ENCODE measurements around the gene TRIO. TPM values are rescaled to one million over a fixed set of nuclear protein-coding genes. Genes with fewer than 3 reads are reported as not detected.

Gene TRIO
- total and polyA plus RNA-seq, 10 of the 15 experiments (the other 5 are each of a cell fraction or from before 2014, with no cell fraction given), result 5.1 to 96.4 (median 44.6) TPM

DNA sequence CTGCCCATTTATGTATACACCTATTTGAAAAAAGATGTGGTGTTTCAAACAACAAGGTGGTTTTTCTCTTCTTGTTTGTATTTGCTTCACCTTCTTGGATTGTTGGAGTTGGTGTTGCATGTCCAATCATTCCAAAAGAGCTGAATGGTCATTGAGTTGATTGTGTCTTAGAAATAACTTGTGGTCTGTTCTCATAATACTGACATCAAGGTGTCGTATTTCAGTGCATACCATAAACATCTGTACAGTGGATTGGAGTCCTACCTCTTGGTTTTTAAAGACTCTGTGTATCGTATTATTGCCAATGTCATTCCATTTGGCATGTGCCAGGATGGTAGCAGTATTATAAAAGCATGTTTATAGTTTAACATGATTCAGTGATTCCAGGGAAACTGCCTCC is 73.2 kb downstream of the TRIO start:
- intact Hi-C loops (cut with micrococcal nuclease; ENCODE audit: unreplicated experiment) (no loop called here), in situ Hi-C loops (cut with MboI) (no loop called here)
- Histone ChIP-seq H2AFZ (ENCODE audit: control insufficient read depth, low read depth, low read length) (no peak overlapping the region), H3K4me1 (ENCODE audit: control insufficient read depth, insufficient read depth, low read length) (peaks cover 73% of the 10 kb centered on the region), H3K27me3 (replicated peaks in 1 of 2; ENCODE audit: control insufficient read depth in 2 of 2, insufficient read depth in 2 of 2, low read length in 1 of 2) (no peaks in the 10 kb centered on the region), H3K27ac (ENCODE audit: control insufficient read depth, insufficient read depth) (no peak overlapping the region), H3K79me2 (ENCODE audit: control insufficient read depth, insufficient read depth, low read length) (peaks cover 95% of the 10 kb centered on the region), H3K4me2 (ENCODE audit: control insufficient read depth, insufficient read depth) (no peak overlapping the region), H3K9me3 (replicated peaks; ENCODE audit: control insufficient read depth, insufficient read depth, low read length) (no peaks in the 10 kb centered on the region), H4K20me1 (ENCODE audit: control insufficient read depth, insufficient read depth) (no peaks in the 10 kb centered on the region), H3K36me3 (ENCODE audit: control insufficient read depth in 2 of 2, insufficient read depth in 2 of 2, low read length in 1 of 2) (no peaks in the 10 kb centered on the region; a peak in 1 of 4 replicates), H3K9ac (ENCODE audit: control insufficient read depth, insufficient read depth, low read length) (no peak overlapping the region), H3K4me3 (no peak overlapping the region)
- CTCF ChIA-PET, result interaction anchor here (0.6 to 9.7 kb wide), 6 partner anchors 42 to 432 kb away, joined by 3 to 118 read pairs (median 4); no protein-coding TSS in a partner anchor
- no TSS peak for BruUV-seq (replicated peaks)
- DNase-seq (ENCODE audit: low read depth, low spot score) (no peak), ATAC-seq (no peak), FAIRE-seq (no peak)
- POLR2A ChIA-PET, result interaction anchor here (1.2 to 12.4 kb wide), 6 partner anchors 11 to 66 kb away, joined by 3 to 347 read pairs (median 6); partner anchors contain the start of gene TRIO
- 95% methylated on average over 2 of the region's 2 CpGs for WGBS (ENCODE audit: insufficient coverage, insufficient replicate concordance, low lambda C conversion rate, missing lambda C conversion rate)
- SMC1A ChIA-PET (ENCODE audit: uncharacterized antibody, unreplicated experiment), result interaction anchor here (0.7 to 14.5 kb wide), 17 partner anchors 8 to 451 kb away, joined by 3 to 225 read pairs (median 7); partner anchors contain the start of gene TRIO
- RAD21 ChIA-PET (ENCODE audit: unreplicated experiment), result interaction anchor here (0.7 to 12.4 kb wide), 7 partner anchors 29 to 67 kb away, joined by 3 to 373 read pairs (median 4); partner anchors contain the start of gene TRIO
- TF ChIP-seq HDGF (IDR thresholded peaks at IDR 0.05), result no peak

DNA sequence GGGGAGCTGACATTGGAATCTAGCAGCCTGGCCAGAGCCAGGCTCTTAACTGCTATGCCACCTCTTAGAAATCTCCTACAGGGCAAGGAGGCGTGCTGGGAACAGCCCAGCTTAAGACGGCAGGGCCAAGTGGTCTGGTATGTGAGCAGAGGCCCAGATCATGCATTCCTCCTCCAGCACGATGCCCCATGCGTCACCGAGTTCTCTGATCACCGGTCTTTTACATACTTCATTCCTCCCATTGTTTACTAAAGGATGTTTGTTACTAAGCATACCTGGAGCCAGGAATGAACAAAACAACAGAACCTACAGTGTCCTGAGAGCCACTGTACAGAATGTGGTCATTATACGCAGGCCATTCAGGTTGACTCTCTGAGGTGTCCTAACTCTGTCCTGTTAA is 73.8 kb downstream of the TRIO start:
- in situ Hi-C loops (cut with MboI), result no loop called here
- intact Hi-C loops (cut with micrococcal nuclease; ENCODE audit: unreplicated experiment), result no loop called here
- no peaks in the 10 kb centered on the region for H4K20me1 ChIP-seq (ENCODE audit: control insufficient read depth, insufficient read depth)
- ChIA-PET CTCF (interaction anchor here (0.6 to 9.7 kb wide), 8 partner anchors 9 to 889 kb away, joined by 3 to 118 read pairs (median 3); no protein-coding TSS in a partner anchor), SMC1A (ENCODE audit: uncharacterized antibody, unreplicated experiment) (interaction anchor here (0.7 to 14.5 kb wide), 17 partner anchors 10 to 450 kb away, joined by 3 to 225 read pairs (median 6); partner anchors contain the start of gene TRIO), RAD21 (ENCODE audit: unreplicated experiment) (interaction anchor here (0.7 to 12.4 kb wide), 11 partner anchors 8 to 68 kb away, joined by 3 to 373 read pairs (median 3); partner anchors contain the start of gene TRIO), POLR2A (interaction anchor here (0.5 to 12.4 kb wide), 8 partner anchors 9 to 67 kb away, joined by 3 to 347 read pairs (median 7); partner anchors contain the start of gene TRIO)
- no peak for DNase-seq (ENCODE audit: low read depth, low spot score)
- 87% methylated on average over 7 of the region's 7 CpGs for WGBS (ENCODE audit: insufficient coverage, insufficient replicate concordance, low lambda C conversion rate, missing lambda C conversion rate)
- no peak overlapping the region for H3K4me3 ChIP-seq
- H3K36me3 ChIP-seq (ENCODE audit: control insufficient read depth in 2 of 2, insufficient read depth in 2 of 2, low read length in 1 of 2), result no peaks in the 10 kb centered on the region; a peak in 1 of 4 replicates
- peak overlapping the region; percentile 20; the same call in 1 of the 2 replicates for H3K27ac ChIP-seq (ENCODE audit: control insufficient read depth, insufficient read depth)
- ATAC-seq, result no peak
- no peak for FAIRE-seq
- peak overlapping the region; percentile 44; the same call in 1 of the 2 replicates for H3K4me2 ChIP-seq (ENCODE audit: control insufficient read depth, insufficient read depth)
- no peak overlapping the region for H3K9ac ChIP-seq (ENCODE audit: control insufficient read depth, insufficient read depth, low read length)
- peaks cover 95% of the 10 kb centered on the region for H3K79me2 ChIP-seq (ENCODE audit: control insufficient read depth, insufficient read depth, low read length)
- H3K27me3 ChIP-seq (replicated peaks in 1 of 2; ENCODE audit: control insufficient read depth in 2 of 2, insufficient read depth in 2 of 2, low read length in 1 of 2), result no peaks in the 10 kb centered on the region
- BruUV-seq (replicated peaks), result no TSS peak
- peaks cover 68% of the 10 kb centered on the region for H3K4me1 ChIP-seq (ENCODE audit: control insufficient read depth, insufficient read depth, low read length)
- H2AFZ ChIP-seq (ENCODE audit: control insufficient read depth, low read depth, low read length), result no peak overlapping the region
- no peaks in the 10 kb centered on the region for H3K9me3 ChIP-seq (replicated peaks; ENCODE audit: control insufficient read depth, insufficient read depth, low read length)
- TF ChIP-seq YY1 (IDR thresholded peaks at IDR 0.05; ENCODE audit: low read depth, low read length) (no peak), MEF2A (IDR thresholded peaks at IDR 0.05; ENCODE audit: insufficient read depth, low read depth, low read length) (no peak), NR2F1 (conservative IDR thresholded peaks at IDR 0.05) (no peak), HDAC2 (IDR thresholded peaks at IDR 0.05) (no peak), ZNF24 (IDR thresholded peaks at IDR 0.05) (no peak), HCFC1 (IDR thresholded peaks at IDR 0.05; ENCODE audit: low read length) (no peak), YBX1 (IDR thresholded peaks at IDR 0.05) (no peak), MXI1 (IDR thresholded peaks at IDR 0.05; ENCODE audit: low read depth, low read length) (no peak), CEBPB (IDR thresholded peaks at IDR 0.05; ENCODE audit: borderline replicate concordance in 1 of 2, low read depth in 2 of 2, low read length in 2 of 2) (no peak)
- TF ChIP-seq, protein P1, sequence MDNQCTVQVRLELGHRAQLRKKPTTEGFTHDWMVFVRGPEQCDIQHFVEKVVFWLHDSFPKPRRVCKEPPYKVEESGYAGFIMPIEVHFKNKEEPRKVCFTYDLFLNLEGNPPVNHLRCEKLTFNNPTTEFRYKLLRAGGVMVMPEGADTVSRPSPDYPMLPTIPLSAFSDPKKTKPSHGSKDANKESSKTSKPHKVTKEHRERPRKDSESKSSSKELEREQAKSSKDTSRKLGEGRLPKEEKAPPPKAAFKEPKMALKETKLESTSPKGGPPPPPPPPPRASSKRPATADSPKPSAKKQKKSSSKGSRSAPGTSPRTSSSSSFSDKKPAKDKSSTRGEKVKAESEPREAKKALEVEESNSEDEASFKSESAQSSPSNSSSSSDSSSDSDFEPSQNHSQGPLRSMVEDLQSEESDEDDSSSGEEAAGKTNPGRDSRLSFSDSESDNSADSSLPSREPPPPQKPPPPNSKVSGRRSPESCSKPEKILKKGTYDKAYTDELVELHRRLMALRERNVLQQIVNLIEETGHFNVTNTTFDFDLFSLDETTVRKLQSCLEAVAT (IDR thresholded peaks at IDR 0.05), result no peak
- TF ChIP-seq, protein P2, sequence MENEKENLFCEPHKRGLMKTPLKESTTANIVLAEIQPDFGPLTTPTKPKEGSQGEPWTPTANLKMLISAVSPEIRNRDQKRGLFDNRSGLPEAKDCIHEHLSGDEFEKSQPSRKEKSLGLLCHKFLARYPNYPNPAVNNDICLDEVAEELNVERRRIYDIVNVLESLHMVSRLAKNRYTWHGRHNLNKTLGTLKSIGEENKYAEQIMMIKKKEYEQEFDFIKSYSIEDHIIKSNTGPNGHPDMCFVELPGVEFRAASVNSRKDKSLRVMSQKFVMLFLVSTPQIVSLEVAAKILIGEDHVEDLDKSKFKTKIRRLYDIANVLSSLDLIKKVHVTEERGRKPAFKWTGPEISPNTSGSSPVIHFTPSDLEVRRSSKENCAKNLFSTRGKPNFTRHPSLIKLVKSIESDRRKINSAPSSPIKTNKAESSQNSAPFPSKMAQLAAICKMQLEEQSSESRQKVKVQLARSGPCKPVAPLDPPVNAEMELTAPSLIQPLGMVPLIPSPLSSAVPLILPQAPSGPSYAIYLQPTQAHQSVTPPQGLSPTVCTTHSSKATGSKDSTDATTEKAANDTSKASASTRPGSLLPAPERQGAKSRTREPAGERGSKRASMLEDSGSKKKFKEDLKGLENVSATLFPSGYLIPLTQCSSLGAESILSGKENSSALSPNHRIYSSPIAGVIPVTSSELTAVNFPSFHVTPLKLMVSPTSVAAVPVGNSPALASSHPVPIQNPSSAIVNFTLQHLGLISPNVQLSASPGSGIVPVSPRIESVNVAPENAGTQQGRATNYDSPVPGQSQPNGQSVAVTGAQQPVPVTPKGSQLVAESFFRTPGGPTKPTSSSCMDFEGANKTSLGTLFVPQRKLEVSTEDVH (IDR thresholded peaks at IDR 0.05; ENCODE audit: low read depth, partially characterized antibody), result no peak
